H1 (cell line): ENCODE measurements around the gene PMS1. TPM values are rescaled to one million over a fixed set of nuclear protein-coding genes. Genes with fewer than 3 reads are reported as not detected.

Experiments
- CTCF ChIA-PET: fragments of 300-600 bp; sonication (Branson Sonifier 250); formaldehyde crosslinking; loops from one replicate; lab custom pipeline; 2021; ENCODE audit not compliant: partially characterized antibody; lab: Charles Lee
- POLR2A ChIA-PET: fragments of 300-600 bp; sonication (Branson Sonifier 250); formaldehyde crosslinking; loops from one replicate; lab custom pipeline; 2021; ENCODE audit warnings: inconsistent platforms; ENCODE audit not compliant: partially characterized antibody; lab: Charles Lee
- DNase-seq, 2 experiments: peaks; one replicate each; pipeline versions ENCODE4 v3.0.0 to v3.0.0-alpha.2; 2010 to 2022; ENCODE audit warnings: low spot score in 2 of 2, low read depth in 1 of 2, mixed read lengths in 1 of 2
- FAIRE-seq: peaks from 2 replicates; lab custom pipeline; 2011; peaks lifted over from hg19 to GRCh38; lab: Jason Lieb, UNC
- H2AFZ ChIP-seq: 2 replicates; pipeline ENCODE4 v1.8.1; 2012; ENCODE audit warnings: low read length, inconsistent platforms
- H2AK5ac ChIP-seq: 2 replicates; pipeline ENCODE4 v1.6.1; 2013; ENCODE audit warnings: low read depth, low read length
- H2BK120ac ChIP-seq: replicated peaks from 2 replicates; pipeline ENCODE3; 2013; ENCODE audit warnings: low read depth, low read length, inconsistent platforms
- H2BK12ac ChIP-seq: 2 replicates; pipeline ENCODE4 v1.6.1; 2013; ENCODE audit warnings: low read depth, low read length
- H2BK15ac ChIP-seq: 2 replicates; pipeline ENCODE4 v1.6.1; 2013; ENCODE audit warnings: low read length
- H2BK20ac ChIP-seq: 2 replicates; pipeline ENCODE4 v1.6.1; 2013; ENCODE audit warnings: low read length
- H2BK5ac ChIP-seq: 2 replicates; pipeline ENCODE4 v1.6.1; 2013; ENCODE audit warnings: low read depth, low read length
- H3K14ac ChIP-seq: 2 replicates; pipeline ENCODE4 v1.6.1; 2013; ENCODE audit warnings: inconsistent platforms; ENCODE audit not compliant: insufficient read length
- H3K18ac ChIP-seq: 2 replicates; pipeline ENCODE4 v1.6.1; 2013; ENCODE audit warnings: low read length; ENCODE audit errors: extremely low read depth
- H3K23ac ChIP-seq: 2 replicates; pipeline ENCODE4 v1.6.1; 2013; ENCODE audit warnings: inconsistent platforms; ENCODE audit not compliant: insufficient read length
- H3K23me2 ChIP-seq: 2 replicates; pipeline ENCODE4 v1.6.1; 2013; ENCODE audit warnings: low read depth, low read length
- H3K27ac ChIP-seq: 2 replicates; pipeline ENCODE4 v1.6.1; 2011; ENCODE audit warnings: low read depth, low read length, inconsistent platforms
- H3K27me3 ChIP-seq, 4 experiments: replicated peaks in 1 of 4; 1 replicate in 1 of 4; 2 replicates in 3 of 4; pipeline versions ENCODE4 v1.6.1 to v1.8.1; 2011 to 2013; ENCODE audit warnings: low read length in 3 of 4, mild to moderate bottlenecking in 3 of 4, inconsistent platforms in 2 of 4, mixed read lengths in 2 of 4, moderate library complexity in 1 of 4; ENCODE audit not compliant: control insufficient read depth in 3 of 4, insufficient read depth in 3 of 4; ENCODE audit errors: extremely low read depth in 1 of 4
- H3K36me3 ChIP-seq, 4 experiments: 2 replicates each; pipeline versions ENCODE4 v1.6.1 to v1.8.1; 2011 to 2013; ENCODE audit warnings: mild to moderate bottlenecking in 4 of 4, low read length in 3 of 4, moderate library complexity in 2 of 4, control low read depth in 1 of 4, inconsistent platforms in 1 of 4; ENCODE audit not compliant: insufficient read depth in 4 of 4, control insufficient read depth in 2 of 4
- H3K4ac ChIP-seq: replicated peaks from 2 replicates; pipeline ENCODE3; 2013; ENCODE audit warnings: low read length, low read depth, mixed read lengths, inconsistent platforms; ENCODE audit not compliant: insufficient read length
- H3K4me1 ChIP-seq, 4 experiments: replicated peaks in 1 of 4; 1 replicate in 1 of 4; 2 replicates in 3 of 4; pipeline versions ENCODE4 v1.6.1 to v1.8.1; 2011 to 2013; ENCODE audit warnings: low read length in 3 of 4, inconsistent platforms in 2 of 4, mixed read lengths in 1 of 4; ENCODE audit not compliant: insufficient read depth in 4 of 4, control insufficient read depth in 3 of 4
- H3K4me2 ChIP-seq, 2 experiments: 2 replicates each; pipeline versions ENCODE4 v1.6.1 to v1.8.1; 2011 to 2013; ENCODE audit warnings: low read depth in 2 of 2, low read length in 2 of 2, control low read depth in 1 of 2, inconsistent platforms in 1 of 2, mild to moderate bottlenecking in 1 of 2; ENCODE audit not compliant: insufficient read depth in 1 of 2
- H3K4me3 ChIP-seq, 4 experiments: fragments of 200-600, 300-600 bp in 1 of 4; sonication (generic), shearing (Covaris generic), sonication (Bioruptor Twin) in 1 of 4; 2 replicates each; pipeline versions ENCODE4 v1.5.1 to v1.8.1; 2011 to 2016; ENCODE audit warnings: low read length in 4 of 4, low read depth in 3 of 4, control low read depth in 2 of 4, inconsistent platforms in 2 of 4, mild to moderate bottlenecking in 2 of 4, mixed read lengths in 1 of 4, moderate library complexity in 1 of 4; ENCODE audit not compliant: insufficient read depth in 2 of 4; ENCODE audit errors: extremely low read depth in 1 of 4
- H3K56ac ChIP-seq: replicated peaks from 2 replicates; pipeline ENCODE3; 2013; ENCODE audit warnings: low read depth, mild to moderate bottlenecking, mixed read lengths, low read length, inconsistent platforms; ENCODE audit not compliant: insufficient read length
- H3K79me1 ChIP-seq: 2 replicates; pipeline ENCODE4 v1.6.1; 2013; ENCODE audit warnings: low read depth, low read length, control low read depth
- H3K79me2 ChIP-seq, 2 experiments: 2 replicates each; pipeline versions ENCODE4 v1.6.1 to v1.8.1; 2012 to 2013; ENCODE audit warnings: low read length in 2 of 2, mild to moderate bottlenecking in 2 of 2, inconsistent platforms in 1 of 2; ENCODE audit not compliant: insufficient read depth in 2 of 2, control insufficient read depth in 1 of 2
- H3K9ac ChIP-seq, 4 experiments: replicated peaks in 1 of 4; 1 replicate in 1 of 4; 2 replicates in 3 of 4; pipeline versions ENCODE4 v1.6.1 to v1.8.1; 2011 to 2013; ENCODE audit warnings: low read depth in 3 of 4, low read length in 3 of 4, control low read depth in 2 of 4, mild to moderate bottlenecking in 2 of 4, moderate library complexity in 2 of 4, inconsistent platforms in 1 of 4; ENCODE audit errors: extremely low read depth in 1 of 4
- H3K9me3 ChIP-seq, 2 experiments: 2 replicates each; pipeline versions ENCODE4 v1.6.1 to v1.8.1; 2012 to 2013; ENCODE audit warnings: mild to moderate bottlenecking in 2 of 2, moderate library complexity in 2 of 2, control low read depth in 1 of 2, inconsistent platforms in 1 of 2, low read depth in 1 of 2, low read length in 1 of 2, mixed read lengths in 1 of 2; ENCODE audit not compliant: insufficient read depth in 2 of 2
- H4K20me1 ChIP-seq, 2 experiments: replicated peaks in 1 of 2; 2 replicates each; pipeline versions ENCODE3 to v1.8.1; 2011 to 2013; ENCODE audit warnings: inconsistent platforms in 2 of 2, low read length in 2 of 2, mild to moderate bottlenecking in 1 of 2; ENCODE audit not compliant: insufficient read depth in 2 of 2, control insufficient read depth in 1 of 2
- H4K5ac ChIP-seq: 2 replicates; pipeline ENCODE4 v1.6.1; 2013; ENCODE audit warnings: low read length, low read depth, mixed read lengths, inconsistent platforms; ENCODE audit not compliant: insufficient read length
- H4K8ac ChIP-seq: 2 replicates; pipeline ENCODE4 v1.8.0; 2013; ENCODE audit warnings: mild to moderate bottlenecking, moderate library complexity, low read length, inconsistent platforms; ENCODE audit not compliant: insufficient read depth; ENCODE audit errors: extremely low read depth
- H4K91ac ChIP-seq: replicated peaks from 2 replicates; pipeline ENCODE3; 2013; ENCODE audit warnings: low read length, mixed read lengths, inconsistent platforms; ENCODE audit not compliant: insufficient read length
- RNF2 ChIP-seq: fragments of 200-900, 300-1000 bp; sonication (generic); IDR thresholded peaks from 2 replicates; pipeline ENCODE4 v1.7.1; 2016; ENCODE audit warnings: borderline replicate concordance, low read depth, mild to moderate bottlenecking, antibody characterized with exemption, low read length; ENCODE audit not compliant: poor library complexity, severe bottlenecking; ENCODE audit errors: missing control alignments
- WGBS, 2 experiments: shearing (Covaris generic) in 1 of 2; methylation state at CpG; one replicate each; pipeline versions ENCODE4 v1.1.6 to v1.1.7; 2013 to 2015; ENCODE audit warnings: low lambda C conversion rate in 2 of 2, mixed read lengths in 2 of 2, inconsistent platforms in 1 of 2, low coverage in 1 of 2, missing lambda C conversion rate in 1 of 2; ENCODE audit not compliant: insufficient replicate concordance in 2 of 2, insufficient coverage in 1 of 2, insufficient read length in 1 of 2; ENCODE audit errors: extremely low coverage in 1 of 2, missing lambda C conversion rate in 1 of 2; 5-methylcytosine and 5-hydroxymethylcytosine counted together
- polyA plus RNA-seq, 7 experiments: library from polyadenylated mRNA; depleted of rRNA in 3 of 7; stranded (reverse) in 5 of 7; unstranded in 2 of 7; fragments of >200 nt in 5 of 7; fragments of 200-250 nt in 2 of 7; gene quantifications; 1 replicate in 5 of 7; 2 replicates in 1 of 7; 4 replicates in 1 of 7; pipeline versions ENCODE4 v1.2.1 to v1.2.3, GENCODE V29; 2011 to 2013; ENCODE audit warnings: missing spikeins in 2 of 7, mixed read lengths in 2 of 7
- total RNA-seq: library from RNA; stranded (reverse); fragmentation: NEBNext Ultra II Directional; extraction: Animal tissue kit (Norgen Biotek cat#: 25700); gene quantifications from 2 replicates; pipeline ENCODE4 v1.2.1, GENCODE V29; 2021

PMS1 gene
- total and polyA plus RNA-seq, 2 of the 8 experiments (the other 6 are each of a cell fraction or from before 2014, with no cell fraction given), result 13.1 to 59.7 TPM

GRCh38 chr2:189821953-189822748 is 37.9 kb downstream of the PMS1 start:
- Histone ChIP-seq H3K14ac (no peak overlapping the region), H3K4me2 (no peak overlapping the region), H3K9me3 (no peaks in the 10 kb centered on the region), H3K4me3 (no peak overlapping the region), H2AK5ac (no peak overlapping the region), H2BK5ac (no peak overlapping the region), H3K9ac (no peak overlapping the region), H4K8ac (no peak overlapping the region), H4K5ac (no peak overlapping the region), H3K79me2 (peaks cover 0 to 28% of the 10 kb centered on the region in 2 experiments; a peak in 2 of 4 replicates), H4K20me1 (peaks cover 0 to 4% of the 10 kb centered on the region in 2 experiments), H4K91ac (no peak overlapping the region), H3K23ac (no peak overlapping the region), H2BK15ac (no peak overlapping the region), H3K23me2 (no peaks in the 10 kb centered on the region; the same call in 1 of the 2 replicates), H2BK20ac (no peak overlapping the region), H3K27me3 (no peaks in the 10 kb centered on the region), H3K18ac (no peak overlapping the region), H3K27ac (no peak overlapping the region), H3K79me1 (no peaks in the 10 kb centered on the region; the same call in 1 of the 2 replicates), H3K56ac (no peak overlapping the region), H2AFZ (no peak overlapping the region), H3K4me1 (peaks cover 0 to 7% (median 2%) of the 10 kb centered on the region in 4 experiments; a peak in 2 of 7 replicates), H2BK120ac (no peak overlapping the region), H2BK12ac (no peak overlapping the region), H3K36me3 (peaks cover 3 to 22% (median 7%) of the 10 kb centered on the region in 4 experiments; a peak in 5 of 8 replicates), H3K4ac (no peak overlapping the region)
- CTCF ChIA-PET, result no interaction called here
- DNase-seq (no peak), FAIRE-seq (no peak)
- no peak for TF ChIP-seq RNF2
- 90% methylated on average over 28 of the region's 33 CpGs; no CpG with 5 or more reads in 1 of the 2 experiments for WGBS, 2 experiments
- POLR2A ChIA-PET, result interaction anchor here (0.7 kb wide), 1 partner anchor 216 kb away, joined by 3 read pairs; no protein-coding TSS in a partner anchor
